HG02970 (cell line): ENCODE results near the gene NYNRIN.
"Not testable (repeated sequence)": the region's sequence is repeated elsewhere in the genome, so short reads cannot be mapped to it uniquely, and the experiment has no call there.

Source experiments
- ATAC-seq: cut with Tn5 transposase; IDR thresholded peaks from one replicate; pipeline ENCODE4 v1.9.1; 2021; ENCODE audit warnings: mild to moderate bottlenecking, moderate library complexity, moderate number of reproducible peaks; ENCODE audit not compliant: unreplicated experiment, low FRiP score

Gene NYNRIN

GRCh38 chr14:24369463-24369862 lies 29.3 kb upstream of the NYNRIN start:
- ATAC-seq: no peak

- no peak for ATAC-seq
These were observed 28.7 kb upstream of the NYNRIN start for GRCh38 chr14:24369907-24370687.

- no peak for ATAC-seq
These were observed 28.1 kb upstream of the NYNRIN start for GRCh38 chr14:24370748-24371147.

- not testable (repeated sequence) for ATAC-seq
These were observed 27.2 kb upstream of the NYNRIN start for GRCh38 chr14:24371605-24372004.

- ATAC-seq: no peak
These were observed 25.9 kb upstream of the NYNRIN start for GRCh38 chr14:24372701-24373416.

GRCh38 chr14:24376448-24377070 lies 22.2 kb upstream of the NYNRIN start:
- no peak for ATAC-seq

- ATAC-seq: no peak
These were observed 21.7 kb upstream of the NYNRIN start for GRCh38 chr14:24377126-24377525.

- no peak for ATAC-seq
These were observed 21.1 kb upstream of the NYNRIN start for GRCh38 chr14:24377657-24378056.

GRCh38 chr14:24378327-24378726 lies 20.5 kb upstream of the NYNRIN start:
- no peak for ATAC-seq

GRCh38 chr14:24378981-24379906 lies 19.6 kb upstream of the NYNRIN start:
- ATAC-seq: no peak

GRCh38 chr14:24379907-24380730 lies 18.7 kb upstream of the NYNRIN start:
- ATAC-seq: no peak

- no peak for ATAC-seq
These were observed 17.3 kb upstream of the NYNRIN start for GRCh38 chr14:24381363-24382063.

GRCh38 chr14:24382064-24382371 lies 16.8 kb upstream of the NYNRIN start:
- ATAC-seq: no peak

- ATAC-seq: no peak
These were observed 14.6 kb upstream of the NYNRIN start for GRCh38 chr14:24384169-24384568.

GRCh38 chr14:24385524-24385923 lies 13.3 kb upstream of the NYNRIN start:
- no peak for ATAC-seq

- no peak for ATAC-seq
These were observed 11.8 kb upstream of the NYNRIN start for GRCh38 chr14:24387009-24387345.

- not testable (repeated sequence) for ATAC-seq
These were observed 11.2 kb upstream of the NYNRIN start for GRCh38 chr14:24387579-24387978.

- no peak for ATAC-seq
These were observed 10.2 kb upstream of the NYNRIN start for GRCh38 chr14:24388474-24389179.
